ENCODE results near the gene SUCLA2.

The SUCLA2 gene

GRCh38 chr13:48038761-48039160 lies 37.7 kb upstream of the SUCLA2 start:
- DNase-seq (ENCODE audit: low spot score), result peak; percentile 3
- H3K27ac ChIP-seq, result no peak overlapping the region; the same call in 1 of the 2 replicates
- ChIA-PET POLR2A (ENCODE audit: low non-redundant PET) (interaction anchor here (0.6 kb wide), 1 partner anchor 1858 kb away, joined by 3 read pairs; no protein-coding TSS in a partner anchor), CTCF (interaction anchor here (0.6 to 2.8 kb wide), 3 partner anchors 10 to 541 kb away, joined by 3 to 10 read pairs (median 4); no protein-coding TSS in a partner anchor)
- TF ChIP-seq CTCF (conservative IDR thresholded peaks at IDR 0.05; ENCODE audit: low read depth), result no peak

GRCh38 chr13:48037346-48038173 lies 36.5 kb upstream of the SUCLA2 start, which contains the start of gene NUDT15:
NUDT15 (plus strand) TSS chr13:48037726; CDS start chr13:48037747, 21 bp downstream.
- ChIA-PET POLR2A (ENCODE audit: low non-redundant PET) (interaction anchor here (0.6 kb wide), 1 partner anchor 828 kb away, joined by 3 read pairs; no protein-coding TSS in a partner anchor), CTCF (interaction anchor here (0.6 to 2.8 kb wide), 17 partner anchors 9 to 1773 kb away, joined by 3 to 12 read pairs (median 3); partner anchors contain the start of gene MED4)
- H3K27ac ChIP-seq, result peak within 1 kb of the TSS; percentile 98
- TF ChIP-seq CTCF (conservative IDR thresholded peaks at IDR 0.05; ENCODE audit: low read depth), result peak; percentile 94
- DNase-seq (ENCODE audit: low spot score), result peak; percentile 93

GRCh38 chr13:48029859-48030258 lies 28.8 kb upstream of the SUCLA2 start:
- TF ChIP-seq CTCF (conservative IDR thresholded peaks at IDR 0.05; ENCODE audit: low read depth), result no peak

GRCh38 chr13:48028066-48028465 lies 27.0 kb upstream of the SUCLA2 start:
- POLR2A ChIA-PET (ENCODE audit: low non-redundant PET), result interaction anchor here (0.7 kb wide), 1 partner anchor 27 kb away, joined by 3 read pairs; the partner anchor contains the start of gene SUCLA2
- CTCF ChIA-PET, result interaction anchor here (1.1 kb wide), 1 partner anchor 9 kb away, joined by 3 read pairs; the partner anchor contains the start of gene NUDT15
- H3K27ac ChIP-seq, result no peak overlapping the region
- peak; percentile 23 for DNase-seq (ENCODE audit: low spot score)
- TF ChIP-seq CTCF (conservative IDR thresholded peaks at IDR 0.05; ENCODE audit: low read depth), result no peak

More at GRCh38 chr13:48029859-48030258, 28.8 kb upstream of the SUCLA2 start:
- POLR2A ChIA-PET (ENCODE audit: low non-redundant PET), result no interaction called here
- CTCF ChIA-PET, result no interaction called here
- DNase-seq (ENCODE audit: low spot score), result no peak
- no peak overlapping the region for H3K27ac ChIP-seq

- TF ChIP-seq CTCF (conservative IDR thresholded peaks at IDR 0.05; ENCODE audit: low read depth), result no peak
- H3K27ac ChIP-seq, result no peak overlapping the region
- POLR2A ChIA-PET (ENCODE audit: low non-redundant PET), result no interaction called here
- no peak for DNase-seq (ENCODE audit: low spot score)
- CTCF ChIA-PET, result interaction anchor here (1.5 kb wide), 1 partner anchor 18 kb away, joined by 3 read pairs; the partner anchor contains the start of gene NUDT15
These were observed 18.7 kb upstream of the SUCLA2 start for GRCh38 chr13:48019796-48020195.

GRCh38 chr13:48018637-48019036 lies 17.6 kb upstream of the SUCLA2 start:
- no peak for DNase-seq (ENCODE audit: low spot score)
- ChIA-PET POLR2A (ENCODE audit: low non-redundant PET) (no interaction called here), CTCF (interaction anchor here (1.5 kb wide), 1 partner anchor 19 kb away, joined by 3 read pairs; the partner anchor contains the start of gene NUDT15)
- no peak overlapping the region for H3K27ac ChIP-seq
- TF ChIP-seq CTCF (conservative IDR thresholded peaks at IDR 0.05; ENCODE audit: low read depth), result no peak
